Activated CD8-positive, alpha-beta T cell treated with anti-CD3 and anti-CD28 coated beads, Interleukin-2, amount 10 ng/mL, durations not matched to agents 7 days and 5 days (primary cell): ENCODE data around the gene DHX29. TPM values are rescaled to one million over a fixed set of nuclear protein-coding genes. Genes with fewer than 3 reads are reported as not detected.

ENCODE experiments used
- ATAC-seq: fragments of 150-1000 bp; cut with Tn5 transposase; one replicate; pipeline ENCODE4 v1.10.0; 2021; ENCODE audit warnings: moderate library complexity
- CTCF ChIA-PET: fragments of 350-600 bp; sonication (Branson Sonifier 250); formaldehyde crosslinking; loops from one replicate; lab custom pipeline; 2021; ENCODE audit warnings: antibody characterized with exemption; lab: Charles Lee
- POLR2A ChIA-PET: fragments of 350-600 bp; sonication (Branson Sonifier 250); formaldehyde crosslinking; loops from one replicate; lab custom pipeline; 2021; ENCODE audit warnings: antibody characterized with exemption; lab: Charles Lee
- DNase-seq: peaks from one replicate; pipeline ENCODE4 v3.0.0-alpha.2; 2020
- H3K27ac Mint-ChIP-seq: one replicate; pipeline ENCODE4 v1.8.0; 2021; ENCODE audit warnings: mild to moderate bottlenecking, mixed read lengths
- H3K27me3 Mint-ChIP-seq: one replicate; pipeline ENCODE4 v1.8.0; 2021; ENCODE audit warnings: low read depth, mixed read lengths
- H3K36me3 Mint-ChIP-seq: one replicate; pipeline ENCODE4 v1.8.0; 2021; ENCODE audit warnings: low read depth, mixed read lengths
- H3K4me1 Mint-ChIP-seq: one replicate; pipeline ENCODE4 v1.8.0; 2021; ENCODE audit warnings: low read depth, mixed read lengths
- H3K4me3 Mint-ChIP-seq: one replicate; pipeline ENCODE4 v1.8.0; 2021; ENCODE audit warnings: mild to moderate bottlenecking, mixed read lengths
- H3K9me3 Mint-ChIP-seq: one replicate; pipeline ENCODE4 v1.8.0; 2022; ENCODE audit warnings: mixed read lengths; ENCODE audit not compliant: insufficient read depth
- total RNA-seq, 2 experiments: library from RNA; stranded (reverse); gene quantifications; one replicate each; pipeline ENCODE4 v1.2.3, GENCODE V29; 2021

The DHX29 gene
- total RNA-seq, 2 experiments from 2014 or later, result 16.7 to 19.9 TPM

GRCh38 chr5:55286411-55286933, 21.0 kb downstream of the DHX29 start:
- no peaks in the 10 kb centered on the region for H3K27me3 Mint-ChIP-seq
- no peaks in the 10 kb centered on the region for H3K4me1 Mint-ChIP-seq
- peaks cover 38% of the 10 kb centered on the region for H3K36me3 Mint-ChIP-seq
- no peak overlapping the region for H3K4me3 Mint-ChIP-seq
- H3K9me3 Mint-ChIP-seq, result no peaks in the 10 kb centered on the region
- no peak overlapping the region for H3K27ac Mint-ChIP-seq
- ChIA-PET CTCF (no interaction called here), POLR2A (no interaction called here)
- ATAC-seq, result no peak
- DNase-seq, result no peak

- Mint-ChIP-seq H3K9me3 (no peaks in the 10 kb centered on the region), H3K27ac (no peak overlapping the region), H3K4me3 (no peak overlapping the region), H3K36me3 (peaks cover 39% of the 10 kb centered on the region), H3K4me1 (no peaks in the 10 kb centered on the region), H3K27me3 (no peaks in the 10 kb centered on the region)
- DNase-seq (no peak), ATAC-seq (no peak)
- CTCF ChIA-PET, result no interaction called here
- POLR2A ChIA-PET, result no interaction called here
These were observed 28.7 kb downstream of the DHX29 start for GRCh38 chr5:55278778-55279177.

DNA sequence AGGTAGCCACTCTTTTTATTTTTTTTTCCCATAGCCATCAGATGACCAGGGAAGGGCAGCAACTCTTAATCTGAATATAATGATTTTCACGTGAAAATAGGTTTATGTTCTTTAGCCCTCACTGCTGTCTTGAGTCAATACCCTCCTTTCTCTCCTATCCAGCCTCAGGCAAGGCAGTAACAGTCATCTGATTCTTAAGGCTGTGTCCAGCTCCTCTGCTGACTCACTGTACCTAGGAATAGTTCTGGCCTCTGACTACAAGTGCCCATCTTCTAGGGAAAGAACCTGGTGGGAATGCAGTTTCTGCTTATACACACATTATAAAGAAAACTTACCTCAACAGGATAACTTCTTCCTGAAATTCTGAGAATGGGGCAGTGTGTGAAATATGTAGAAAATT, 30.7 kb downstream of the DHX29 start:
- Mint-ChIP-seq H3K4me1 (no peaks in the 10 kb centered on the region), H3K36me3 (peaks cover 37% of the 10 kb centered on the region), H3K27me3 (no peaks in the 10 kb centered on the region), H3K9me3 (no peaks in the 10 kb centered on the region), H3K4me3 (no peak overlapping the region), H3K27ac (no peak overlapping the region)
- ChIA-PET POLR2A (no interaction called here), CTCF (no interaction called here)
- DNase-seq (no peak), ATAC-seq (no peak)

DNA sequence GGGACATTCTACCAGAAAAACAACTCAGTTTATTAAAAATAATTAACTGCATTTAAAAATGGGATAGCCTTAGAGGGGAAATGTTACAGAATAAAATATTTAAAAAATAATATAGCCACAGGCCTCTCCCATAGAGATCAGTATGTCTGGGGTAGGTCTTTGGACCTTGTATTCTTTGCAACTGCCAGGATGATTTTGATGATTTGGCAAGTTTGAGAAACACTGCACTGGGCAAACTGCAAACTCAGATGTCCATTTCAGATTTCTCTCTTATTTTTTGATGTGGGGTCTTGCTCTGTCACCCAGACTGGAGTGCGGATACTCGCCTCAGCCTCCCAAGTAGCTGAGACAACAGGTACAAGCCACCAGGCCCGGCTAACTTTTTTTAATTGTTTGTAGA, 49.2 kb downstream of the DHX29 start:
- Mint-ChIP-seq H3K36me3 (peaks cover 35% of the 10 kb centered on the region), H3K27ac (no peak overlapping the region), H3K27me3 (no peaks in the 10 kb centered on the region), H3K4me3 (no peak overlapping the region), H3K9me3 (no peaks in the 10 kb centered on the region), H3K4me1 (no peaks in the 10 kb centered on the region)
- ChIA-PET POLR2A (no interaction called here), CTCF (interaction anchor here (1.2 to 1.4 kb wide), 2 partner anchors 32 to 99 kb away, joined by 3 to 4 read pairs; partner anchors contain the start of gene GPX8)
- ATAC-seq, result no peak
- no peak for DNase-seq

DNA sequence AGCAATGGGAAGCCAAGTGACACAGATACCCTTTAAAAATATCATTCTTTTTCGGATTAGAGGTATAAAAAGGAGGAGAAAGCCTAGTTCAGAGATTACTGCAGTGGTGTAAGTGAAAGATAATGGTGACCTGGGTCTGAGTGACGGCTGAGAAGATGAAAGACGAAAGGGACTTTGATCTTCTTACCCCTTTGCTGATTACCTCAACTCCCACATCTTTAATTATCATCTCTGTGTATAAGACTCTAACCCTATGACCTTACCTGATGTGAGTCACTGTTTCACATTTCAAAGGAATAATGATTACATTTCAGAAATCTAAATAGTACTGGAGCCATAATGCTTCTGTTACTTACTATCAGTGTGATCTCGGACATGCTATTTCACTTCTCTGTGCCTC, 52.7 kb downstream of the DHX29 start:
- peaks cover 20% of the 10 kb centered on the region for H3K36me3 Mint-ChIP-seq
- H3K9me3 Mint-ChIP-seq, result no peaks in the 10 kb centered on the region
- POLR2A ChIA-PET, result no interaction called here
- CTCF ChIA-PET, result no interaction called here
- no peaks in the 10 kb centered on the region for H3K4me1 Mint-ChIP-seq
- DNase-seq (no peak), ATAC-seq (no peak)
- H3K4me3 Mint-ChIP-seq, result no peak overlapping the region
- peaks cover 8% of the 10 kb centered on the region for H3K27me3 Mint-ChIP-seq
- H3K27ac Mint-ChIP-seq, result no peak overlapping the region

- Mint-ChIP-seq H3K9me3 (peaks cover 13% of the 10 kb centered on the region), H3K27me3 (peaks cover 18% of the 10 kb centered on the region), H3K4me3 (no peak overlapping the region), H3K4me1 (no peaks in the 10 kb centered on the region), H3K27ac (no peak overlapping the region), H3K36me3 (peaks cover 8% of the 10 kb centered on the region)
- no peak for DNase-seq
- ChIA-PET CTCF (no interaction called here), POLR2A (no interaction called here)
- no peak for ATAC-seq
These were observed 57.4 kb downstream of the DHX29 start for GRCh38 chr5:55250064-55250463.

- CTCF ChIA-PET, result interaction anchor here (0.8 kb wide), 1 partner anchor 397 kb away, joined by 3 read pairs; no protein-coding TSS in a partner anchor
- H3K4me3 Mint-ChIP-seq, result no peak overlapping the region
- H3K36me3 Mint-ChIP-seq, result no peaks in the 10 kb centered on the region
- H3K4me1 Mint-ChIP-seq, result no peaks in the 10 kb centered on the region
- POLR2A ChIA-PET, result no interaction called here
- no peak overlapping the region for H3K27ac Mint-ChIP-seq
- no peaks in the 10 kb centered on the region for H3K9me3 Mint-ChIP-seq
- ATAC-seq (no peak), DNase-seq (peak; percentile 14)
- peaks cover 42% of the 10 kb centered on the region for H3K27me3 Mint-ChIP-seq
These were observed 65.7 kb downstream of the DHX29 start for GRCh38 chr5:55241746-55242145.

GRCh38 chr5:55236800-55237199, 70.7 kb downstream of the DHX29 start:
- peaks cover 15% of the 10 kb centered on the region for H3K4me1 Mint-ChIP-seq
- no peak overlapping the region for H3K27ac Mint-ChIP-seq
- H3K27me3 Mint-ChIP-seq, result peaks cover 56% of the 10 kb centered on the region
- H3K4me3 Mint-ChIP-seq, result no peak overlapping the region
- peaks cover 2% of the 10 kb centered on the region for H3K36me3 Mint-ChIP-seq
- CTCF ChIA-PET, result no interaction called here
- no peaks in the 10 kb centered on the region for H3K9me3 Mint-ChIP-seq
- DNase-seq (peak; percentile 12), ATAC-seq (no peak)
- POLR2A ChIA-PET, result interaction anchor here (0.6 to 1.0 kb wide), 2 partner anchors 50 to 125 kb away, joined by 3 read pairs; no protein-coding TSS in a partner anchor

- Mint-ChIP-seq H3K9me3 (no peaks in the 10 kb centered on the region), H3K4me3 (peak overlapping the region; percentile 78), H3K27ac (no peak overlapping the region), H3K4me1 (peaks cover 27% of the 10 kb centered on the region), H3K27me3 (peaks cover 67% of the 10 kb centered on the region), H3K36me3 (peaks cover 2% of the 10 kb centered on the region)
- POLR2A ChIA-PET, result no interaction called here
- CTCF ChIA-PET, result interaction anchor here (0.8 to 1.6 kb wide), 9 partner anchors 8 to 458 kb away, joined by 3 to 6 read pairs (median 3); partner anchors contain the start of genes DHX29 and MTREX
- no peak for ATAC-seq
- peak; percentile 30 for DNase-seq
These were observed 73.3 kb downstream of the DHX29 start for GRCh38 chr5:55234121-55234700.

- H3K27ac Mint-ChIP-seq, result no peak within 1 kb of the TSS
- H3K27me3 Mint-ChIP-seq, result peaks cover 73% of the 10 kb centered on the region
- H3K36me3 Mint-ChIP-seq, result peaks cover 2% of the 10 kb centered on the region
- peaks cover 27% of the 10 kb centered on the region for H3K4me1 Mint-ChIP-seq
- ChIA-PET CTCF (interaction anchor here (0.7 to 2.0 kb wide), 5 partner anchors 12 to 73 kb away, joined by 3 to 8 read pairs (median 3); partner anchors contain the start of gene GPX8), POLR2A (interaction anchor here (1.5 to 1.7 kb wide), 2 partner anchors 12 to 74 kb away, joined by 4 to 7 read pairs; partner anchors contain the start of genes DHX29 and MTREX)
- H3K4me3 Mint-ChIP-seq, result peak within 1 kb of the TSS; percentile 78
- DNase-seq (peak; percentile 69), ATAC-seq (peak; percentile 85)
- H3K9me3 Mint-ChIP-seq, result no peaks in the 10 kb centered on the region
These were observed 74.2 kb downstream of the DHX29 start, which contains the start of gene CCNO for GRCh38 chr5:55232985-55233928. Gene CCNO (minus strand): TSS chr5:55233608. CDS start chr5:55233523, 85 bp downstream.

DNA sequence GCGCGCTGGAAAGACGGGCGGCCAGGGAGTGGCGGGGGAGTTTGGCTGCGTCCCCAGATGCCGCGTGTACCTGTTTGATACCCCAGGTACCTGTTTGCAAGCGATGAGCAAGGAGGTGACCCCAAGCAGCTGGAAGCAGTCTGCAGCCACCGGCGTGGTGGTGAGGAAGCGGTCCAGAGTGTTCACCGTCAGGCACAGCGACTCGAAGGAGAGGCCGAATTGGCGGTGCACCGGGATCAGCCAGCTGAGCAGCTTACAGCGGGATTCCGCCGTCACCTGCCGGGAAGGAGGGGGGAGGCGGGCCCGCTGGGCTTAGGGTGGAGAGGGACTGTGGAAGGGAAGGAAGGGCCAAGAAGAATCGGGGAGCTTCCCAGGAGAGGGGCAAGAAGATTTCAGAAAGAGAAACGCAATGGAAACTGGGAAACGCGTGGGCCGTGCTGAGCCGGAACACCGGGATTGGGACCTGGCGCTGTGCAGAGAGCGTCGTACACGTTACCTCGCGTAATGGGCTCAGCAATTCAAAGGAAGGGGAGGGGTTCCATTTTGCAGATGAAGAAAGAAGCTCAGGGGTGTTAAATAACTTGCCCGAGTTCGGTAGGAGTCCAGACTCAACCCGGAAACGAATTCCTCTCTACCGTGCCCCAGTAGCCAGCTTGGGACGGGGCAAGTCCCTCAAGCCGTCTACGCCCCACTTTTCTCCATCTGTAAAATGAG, 75.1 kb downstream of the DHX29 start:
- Mint-ChIP-seq H3K9me3 (no peaks in the 10 kb centered on the region), H3K36me3 (peaks cover 2% of the 10 kb centered on the region), H3K4me1 (peaks cover 33% of the 10 kb centered on the region), H3K4me3 (peak overlapping the region; percentile 54), H3K27me3 (peaks cover 75% of the 10 kb centered on the region), H3K27ac (no peak overlapping the region)
- ATAC-seq (peak; percentile 16), DNase-seq (peak; percentile 24)
- ChIA-PET CTCF (interaction anchor here (0.7 to 2.0 kb wide), 7 partner anchors 10 to 459 kb away, joined by 3 to 8 read pairs (median 3); partner anchors contain the start of gene GPX8), POLR2A (interaction anchor here (1.5 to 1.7 kb wide), 2 partner anchors 11 to 74 kb away, joined by 4 to 7 read pairs; partner anchors contain the start of genes DHX29 and MTREX)
